Hematopoietic multipotent progenitor cell treated with erythropoietin and hydrocortisone succinate and interleukin-3 and kit ligand, for 15 days (in vitro differentiated cells): ENCODE measurements around the gene EPHB2.

Source experiments
- DNase-seq: peaks from one replicate; pipeline ENCODE4 v3.0.0-alpha.2; 2015; ENCODE audit warnings: low spot score

EPHB2 gene

DNA sequence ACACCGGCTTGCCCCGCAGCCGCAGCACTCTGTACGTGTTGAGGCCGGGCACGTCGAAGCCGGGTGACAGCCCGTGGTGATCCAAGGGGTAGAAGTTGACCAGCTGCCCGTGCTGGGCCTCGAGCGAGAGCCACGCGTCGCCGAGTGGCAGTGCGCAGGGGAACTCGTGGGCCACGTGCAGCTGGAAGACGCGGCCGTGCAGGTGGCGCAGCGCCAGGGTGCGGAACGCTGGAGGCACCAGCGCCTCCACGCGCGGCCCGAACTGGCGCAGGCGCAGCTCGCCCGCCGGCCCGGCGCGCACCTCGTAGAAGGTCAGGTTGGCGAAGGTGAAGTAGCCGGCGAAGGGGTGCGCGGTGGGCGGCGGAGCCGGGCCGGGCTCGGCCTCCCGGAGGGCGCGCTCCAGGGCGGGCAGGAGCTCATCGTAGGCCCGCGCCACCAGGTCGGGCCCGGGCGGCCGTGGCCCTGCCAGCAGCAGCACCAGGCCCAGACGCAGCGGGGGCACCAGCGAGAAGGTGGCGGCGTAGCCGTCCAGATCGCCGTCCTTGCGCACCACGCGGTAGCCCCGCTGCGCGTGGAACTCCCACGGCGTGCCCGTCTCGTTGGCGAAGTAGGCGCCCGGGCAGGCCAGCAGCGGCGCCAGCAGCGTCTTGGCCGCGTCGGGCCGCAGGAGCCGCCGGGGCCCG, 242.6 kb downstream of the EPHB2 start:
- DNase-seq = no peak

DNA sequence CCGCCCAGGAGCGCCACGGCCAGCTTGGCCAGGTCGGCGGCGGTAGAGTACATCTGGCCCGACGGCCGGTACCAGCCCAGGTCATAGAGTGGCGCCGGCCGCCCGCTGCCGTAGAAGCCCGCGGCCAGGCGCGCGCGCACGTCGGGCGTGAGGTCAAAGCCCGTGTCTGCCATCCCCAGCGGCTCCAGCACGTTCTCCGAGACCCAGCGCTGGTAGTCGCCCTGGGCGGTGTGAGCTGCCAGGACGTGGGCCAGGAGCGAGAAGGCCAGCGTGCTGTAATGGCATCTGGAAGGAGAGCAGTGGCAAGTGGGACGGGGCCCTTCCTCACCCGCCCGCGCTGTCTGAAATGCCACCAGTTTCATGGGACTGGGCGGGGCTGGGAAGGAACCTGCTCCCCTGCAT, 243.1 kb downstream of the EPHB2 start:
- DNase-seq = no peak

DNA sequence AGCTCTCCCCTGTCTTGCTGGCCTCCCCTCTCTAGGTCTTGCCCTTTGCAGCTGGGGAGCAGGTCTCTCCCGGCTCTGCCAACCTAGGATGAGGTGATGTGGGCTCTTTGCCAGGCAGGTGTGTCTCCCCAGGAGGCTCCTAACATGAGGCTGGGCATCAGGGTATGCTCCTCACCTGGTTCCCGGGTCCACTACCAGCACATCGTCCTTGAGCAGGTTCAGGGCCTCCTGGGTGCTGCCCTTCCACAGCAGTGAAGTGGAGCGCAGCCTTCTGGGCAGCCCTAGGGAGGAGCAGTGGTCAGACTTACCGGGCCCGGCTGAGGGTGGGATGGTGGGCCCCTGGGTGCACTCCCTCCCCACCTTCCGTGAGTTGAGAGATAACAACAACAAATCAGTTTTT, 244.5 kb downstream of the EPHB2 start:
- no peak for DNase-seq

DNA sequence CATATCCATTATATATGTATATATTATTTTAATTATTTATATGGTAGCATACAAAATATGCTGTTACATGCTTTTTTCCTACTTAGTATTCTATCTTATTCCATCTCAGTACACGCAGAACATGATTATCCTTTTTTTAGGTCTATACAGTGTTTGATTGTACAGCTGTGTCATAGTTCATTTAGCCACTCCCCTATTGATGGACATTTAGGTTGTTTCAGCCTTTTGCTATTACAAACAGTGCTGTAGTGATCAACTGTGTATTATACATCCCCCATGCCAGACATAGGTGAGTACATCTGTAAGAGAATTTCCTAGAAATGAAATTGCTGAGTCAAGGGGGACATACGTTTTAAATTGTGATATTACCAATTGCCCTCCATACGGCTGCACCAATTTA, 246.4 kb downstream of the EPHB2 start:
- no peak for DNase-seq

DNA sequence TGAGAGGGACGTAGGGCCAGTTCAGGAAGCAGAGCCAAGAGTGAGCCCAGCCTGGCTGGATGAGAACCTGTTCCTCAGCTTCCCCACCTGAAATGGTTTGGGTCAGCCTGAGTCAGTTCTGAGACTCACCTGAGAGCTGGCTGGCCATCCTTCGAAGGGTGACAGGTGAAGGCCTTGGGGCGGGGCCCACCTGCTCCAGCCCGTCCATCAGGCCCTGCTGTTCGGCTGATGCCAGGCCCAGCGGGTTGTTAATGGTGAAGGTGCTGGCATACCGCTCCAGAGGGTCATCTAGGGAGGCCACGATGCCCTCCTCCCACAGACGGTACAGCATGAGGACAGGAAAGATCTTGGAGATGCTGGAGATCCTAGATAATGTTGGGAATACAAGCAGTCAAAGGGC, 247.9 kb downstream of the EPHB2 start:
- no peak for DNase-seq

DNA sequence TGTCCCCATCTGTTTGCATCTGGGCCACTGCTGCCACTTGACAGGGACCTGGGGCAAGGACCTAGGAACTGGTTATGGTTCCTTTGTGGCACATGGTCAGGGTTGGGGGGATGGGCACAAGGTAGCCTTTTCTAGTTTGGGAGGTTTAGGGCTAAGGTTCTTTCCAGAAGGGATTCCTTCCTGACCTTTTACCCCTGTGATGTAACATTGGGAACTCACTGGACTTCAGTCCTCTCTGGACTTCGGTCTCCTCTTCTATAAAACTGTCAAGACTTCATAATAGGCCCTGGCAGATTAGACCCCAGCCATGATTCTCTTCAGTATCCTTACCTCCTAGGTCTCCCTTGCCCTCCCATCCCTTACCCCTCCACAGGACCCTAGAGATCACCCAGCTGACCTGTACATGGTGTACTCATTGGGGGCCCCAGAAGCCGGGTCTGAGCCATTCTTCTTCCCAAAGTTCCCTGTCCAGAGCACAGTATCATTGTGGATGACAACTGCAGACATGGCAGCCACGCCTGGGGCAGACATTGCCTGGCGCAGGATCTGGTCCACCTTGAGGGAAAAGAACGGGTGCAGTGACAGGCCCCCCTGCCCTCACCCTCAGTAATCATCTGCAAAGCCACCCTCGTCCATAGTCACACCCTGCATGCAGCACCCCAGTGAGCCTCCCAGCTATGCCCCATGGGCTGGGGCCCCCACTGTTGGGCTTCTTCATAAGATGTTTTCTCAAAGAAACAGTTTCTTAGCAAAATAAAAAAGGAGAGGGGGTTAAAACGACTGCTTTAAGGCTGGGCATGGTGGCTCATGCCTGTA, 249.1 kb downstream of the EPHB2 start:
- no peak for DNase-seq

DNA sequence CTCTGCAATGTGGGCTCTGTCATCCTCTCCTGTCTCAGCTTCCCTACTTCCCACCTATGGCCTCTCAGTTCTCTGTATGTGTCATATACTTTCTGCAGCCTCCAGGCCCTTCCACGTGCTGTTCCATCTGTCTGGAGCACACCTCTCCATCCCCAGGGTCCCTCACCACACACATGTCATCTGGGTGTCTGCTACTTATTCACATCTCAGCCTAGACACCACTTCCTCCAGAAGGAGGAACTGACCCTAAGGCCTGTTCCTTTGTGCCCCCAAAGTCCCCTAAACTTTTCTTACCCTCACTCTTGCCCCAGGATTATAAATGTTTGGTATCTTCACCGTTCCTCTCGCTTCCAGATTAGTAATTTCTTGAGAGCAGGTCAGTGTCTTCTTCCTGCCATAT, 251.9 kb downstream of the EPHB2 start:
- DNase-seq = no peak

DNA sequence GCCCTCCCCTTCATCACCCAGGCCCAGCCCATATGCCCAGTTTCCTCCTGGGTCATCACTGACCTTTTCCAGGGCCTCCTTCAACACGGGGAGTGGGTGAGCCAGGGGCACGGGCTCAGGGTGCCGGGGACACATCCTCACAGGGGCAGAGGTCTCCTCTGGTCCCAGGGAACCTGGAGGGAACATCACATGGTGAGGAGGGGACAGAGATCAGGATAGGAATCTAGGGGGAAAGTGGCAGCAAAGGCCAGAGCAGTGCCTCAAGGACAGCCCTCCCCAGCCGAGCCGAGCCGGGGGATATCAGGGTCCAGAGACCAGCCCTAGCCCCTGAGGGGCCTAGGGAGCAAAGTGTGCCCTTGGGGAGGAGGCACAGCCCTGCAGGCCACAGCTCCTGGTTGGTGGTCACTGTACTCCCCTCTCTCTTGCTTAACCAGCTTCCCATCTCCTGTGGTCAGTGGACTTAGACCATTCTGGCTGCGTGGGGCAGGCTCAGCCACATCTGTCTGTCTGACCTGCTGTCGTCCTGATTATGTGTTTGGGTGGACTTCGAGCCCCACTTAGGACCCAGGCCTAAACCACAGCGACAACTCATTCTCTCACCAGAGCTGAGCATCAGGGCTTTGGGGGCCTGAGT, 252.5 kb downstream of the EPHB2 start:
- DNase-seq = no peak

DNA sequence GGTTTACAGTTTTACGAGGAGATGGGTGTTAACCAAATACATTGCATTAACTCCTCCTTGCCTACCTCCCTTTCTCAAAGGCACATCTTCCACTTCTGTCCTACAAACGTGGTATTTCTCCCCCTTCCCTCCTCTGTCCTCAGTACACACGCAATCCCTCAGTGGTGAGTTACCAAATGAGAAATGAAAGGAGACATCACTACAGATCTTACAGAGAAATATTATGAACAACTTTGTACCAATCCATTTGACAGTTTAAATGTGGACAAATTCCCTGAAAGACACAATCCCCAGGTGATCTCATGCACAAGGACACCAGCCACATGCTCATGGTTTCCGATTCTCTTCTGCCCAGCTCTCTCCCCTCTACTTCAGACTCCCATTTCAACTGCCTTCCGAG, 255.7 kb downstream of the EPHB2 start:
- DNase-seq = no peak

DNA sequence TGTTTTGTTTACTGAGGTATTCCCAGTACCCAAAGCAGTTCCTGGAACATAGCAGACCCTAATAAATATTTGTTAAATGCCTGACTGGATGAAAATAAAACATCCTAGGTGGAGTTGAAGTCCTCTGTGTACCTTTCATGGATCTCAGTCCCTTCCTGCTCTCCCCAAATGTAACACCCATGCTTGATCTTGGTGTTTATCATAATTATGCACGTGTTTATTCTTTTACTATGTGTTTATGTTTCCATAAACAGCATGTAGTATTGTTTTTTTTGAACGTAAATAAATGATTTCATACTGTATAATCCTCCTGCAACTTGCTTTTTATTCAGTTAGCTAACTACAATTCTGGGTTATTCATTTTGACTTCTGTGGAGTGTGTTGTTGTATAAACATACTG, 257.2 kb downstream of the EPHB2 start:
- DNase-seq = no peak

DNA sequence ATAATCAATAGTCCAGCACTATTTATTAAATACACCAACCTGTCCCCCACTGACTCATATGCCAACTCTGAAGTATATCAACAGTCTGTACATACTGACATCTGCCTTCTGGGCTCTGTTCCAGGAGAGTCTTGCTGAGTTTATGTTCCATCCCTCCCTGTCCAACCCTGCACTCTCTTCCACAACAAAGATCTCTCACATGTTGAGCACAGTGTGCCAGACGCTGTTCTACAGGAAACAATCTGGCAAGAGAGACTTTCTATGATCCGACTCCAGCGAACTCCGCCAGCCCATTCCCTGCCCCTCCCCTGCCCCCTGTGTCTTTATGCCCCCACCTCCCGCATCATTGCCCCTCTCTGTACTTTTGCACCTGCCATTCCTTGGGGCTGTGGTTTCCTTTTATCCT, 258.7 kb downstream of the EPHB2 start:
- DNase-seq = no peak

DNA sequence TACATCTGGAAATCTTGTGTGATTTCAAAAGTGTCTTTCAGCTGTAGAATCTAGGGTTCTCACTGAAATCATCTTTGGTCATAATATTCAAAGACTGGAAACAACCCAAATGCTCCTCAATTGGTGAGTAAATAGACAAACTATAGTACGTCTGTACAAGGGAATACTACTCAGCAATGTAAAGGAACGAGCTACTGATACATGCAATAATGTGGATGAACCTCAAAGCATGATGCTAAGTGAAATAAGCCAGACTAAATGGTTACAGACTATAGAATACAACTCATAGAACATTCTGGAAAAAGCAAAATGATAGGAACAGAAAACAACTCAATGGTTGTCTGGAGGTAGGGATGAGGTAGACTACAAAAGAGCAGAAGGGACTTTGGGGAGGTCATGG, 259.5 kb downstream of the EPHB2 start:
- DNase-seq = no peak
